ENCODE data around the gene PACRGL.

- TF ChIP-seq CBX5 (IDR thresholded peaks at IDR 0.05; ENCODE audit: low read depth) (no peak), DPF2 (IDR thresholded peaks at IDR 0.05) (no peak), TAF1 (IDR thresholded peaks at IDR 0.05; ENCODE audit: borderline replicate concordance, low read depth, low read length) (no peak), CTCF (IDR thresholded peaks at IDR 0.05 in 2 of 3, conservative IDR thresholded peaks at IDR 0.05 in 1 of 3; ENCODE audit: control insufficient read depth in 2 of 3, extremely low read depth in 1 of 3, insufficient read depth in 1 of 3, low read depth in 3 of 3, low read length in 3 of 3) (no peak), POLR2A (IDR thresholded peaks at IDR 0.05; ENCODE audit: low read depth, low read length) (no peak), CREB1 (IDR thresholded peaks at IDR 0.05; ENCODE audit: low read depth) (no peak), MAX (IDR thresholded peaks at IDR 0.05; ENCODE audit: low read depth, low read length) (no peak), EZH2 (IDR thresholded peaks at IDR 0.05; ENCODE audit: borderline replicate concordance, control insufficient read depth, low read depth, low read length) (no peak)
Observed at GRCh38 chr4:20696815-20697214, 3.4 kb upstream of the PACRGL start.
